ENCODE results near the gene SCRN3. TPM values are rescaled to one million over a fixed set of nuclear protein-coding genes. Genes with fewer than 3 reads are reported as not detected.

Gene SCRN3
- total RNA-seq, 4 donors from 2014 or later = 14.5 to 27.7 (median 20.4) TPM

DNA sequence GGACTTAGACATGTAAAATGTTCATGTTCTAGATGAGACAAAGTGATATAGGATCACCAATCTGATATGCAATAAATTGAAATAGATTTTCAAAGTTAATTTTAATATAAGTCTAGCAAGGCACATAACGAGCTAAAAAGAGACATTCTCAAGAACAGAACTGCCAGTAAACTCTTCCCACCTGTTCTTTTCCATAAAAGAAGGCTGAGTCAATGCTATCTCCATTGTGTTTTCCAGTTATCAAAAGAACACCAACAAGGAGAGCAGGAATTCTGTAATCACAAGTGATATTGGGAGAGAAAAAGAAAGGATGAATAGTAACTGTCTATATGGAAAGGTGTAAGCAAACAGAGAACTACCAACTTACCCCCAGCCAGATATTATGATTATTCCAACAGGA, 65.7 kb downstream of the SCRN3 start:
- H3K4me3 ChIP-seq = no peak overlapping the region
- no peaks in the 10 kb centered on the region for H3K9me3 ChIP-seq
- no peak for DNase-seq (ENCODE audit: extremely low spot score)
- peaks cover 15 to 72% (median 42%) of the 10 kb centered on the region in 4 donors for H3K36me3 ChIP-seq
- WGBS = 77% methylated on average over 1 of the region's 1 CpG
- no peak overlapping the region for H3K27ac ChIP-seq (replicated peaks in 1 of 4)
- intact Hi-C loops (cut with DNase I) = loop anchor here (5.0 kb wide), 1 partner anchor 226 kb away; no protein-coding TSS in a partner anchor
- TF ChIP-seq POLR2AphosphoS5 (IDR thresholded peaks at IDR 0.05) = no peak
- TF ChIP-seq CTCF (IDR thresholded peaks at IDR 0.05) = no peak
- TF ChIP-seq EP300 (IDR thresholded peaks at IDR 0.05) = no peak
- no peak for TF ChIP-seq POLR2A (IDR thresholded peaks at IDR 0.05; ENCODE audit: low read depth)
- no peaks in the 10 kb centered on the region for H3K27me3 ChIP-seq
- peaks cover 0 to 3% (median 0%) of the 10 kb centered on the region in 4 donors for H3K4me1 ChIP-seq

DNA sequence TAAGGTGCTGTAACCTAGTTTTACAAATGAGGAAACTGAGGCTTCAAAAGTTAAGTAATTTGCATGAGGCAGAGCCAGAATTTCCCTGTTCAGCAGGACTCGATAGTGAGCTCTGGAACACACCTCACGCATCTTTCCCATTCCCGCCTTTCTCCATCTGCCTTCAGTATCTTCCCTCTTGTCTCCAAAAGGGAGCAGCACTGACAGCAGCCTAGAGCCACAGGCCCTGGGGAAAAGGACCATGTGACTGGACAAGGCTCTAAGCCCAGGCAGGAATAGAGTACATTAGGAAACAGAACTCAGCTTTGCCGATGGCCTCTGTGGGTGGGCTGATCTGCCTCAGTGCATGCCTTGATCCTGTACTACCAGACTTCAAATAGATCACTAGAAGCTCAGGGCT, 69.8 kb downstream of the SCRN3 start:
- no peak overlapping the region for H3K4me3 ChIP-seq
- H3K27ac ChIP-seq (replicated peaks in 1 of 4) = no peak overlapping the region
- H3K27me3 ChIP-seq = no peaks in the 10 kb centered on the region
- WGBS = 77% methylated on average over 4 of the region's 4 CpGs
- TF ChIP-seq CTCF (IDR thresholded peaks at IDR 0.05) = no peak
- TF ChIP-seq POLR2A (IDR thresholded peaks at IDR 0.05; ENCODE audit: low read depth) = no peak
- TF ChIP-seq EP300 (IDR thresholded peaks at IDR 0.05) = no peak
- TF ChIP-seq POLR2AphosphoS5 (IDR thresholded peaks at IDR 0.05) = no peak
- DNase-seq (ENCODE audit: extremely low spot score) = no peak
- intact Hi-C loops (cut with DNase I) = no loop called here
- H3K36me3 ChIP-seq = peaks cover 0 to 53% (median 18%) of the 10 kb centered on the region in 4 donors
- peaks cover 0 to 3% (median 0%) of the 10 kb centered on the region in 4 donors for H3K4me1 ChIP-seq
- no peaks in the 10 kb centered on the region for H3K9me3 ChIP-seq

GRCh38 chr2:174473796-174474195, 78.3 kb downstream of the SCRN3 start:
- intact Hi-C loops (cut with DNase I) = no loop called here
- TF ChIP-seq POLR2AphosphoS5 (IDR thresholded peaks at IDR 0.05) = no peak
- no peak for TF ChIP-seq POLR2A (IDR thresholded peaks at IDR 0.05; ENCODE audit: low read depth)
- no peak for TF ChIP-seq EP300 (IDR thresholded peaks at IDR 0.05)
- no peak for TF ChIP-seq CTCF (IDR thresholded peaks at IDR 0.05)
- no peak overlapping the region for H3K27ac ChIP-seq (replicated peaks in 1 of 4)

GRCh38 chr2:174477759-174478158, 82.2 kb downstream of the SCRN3 start:
- intact Hi-C loops (cut with DNase I) = loop anchor here (5.0 kb wide), 1 partner anchor 205 kb away; no protein-coding TSS in a partner anchor
- Histone ChIP-seq H3K4me3 (no peak overlapping the region), H3K36me3 (peaks cover 0 to 24% (median 14%) of the 10 kb centered on the region in 4 donors), H3K27ac (replicated peaks in 1 of 4) (no peak overlapping the region), H3K4me1 (no peaks in the 10 kb centered on the region), H3K27me3 (no peaks in the 10 kb centered on the region), H3K9me3 (no peaks in the 10 kb centered on the region)
- DNase-seq (ENCODE audit: extremely low spot score) = no peak
- no peak for TF ChIP-seq POLR2A (IDR thresholded peaks at IDR 0.05; ENCODE audit: low read depth)
- TF ChIP-seq CTCF (IDR thresholded peaks at IDR 0.05) = no peak
- TF ChIP-seq POLR2AphosphoS5 (IDR thresholded peaks at IDR 0.05) = no peak
- TF ChIP-seq EP300 (IDR thresholded peaks at IDR 0.05) = no peak
- 77% methylated on average over 1 of the region's 1 CpG for WGBS

More at GRCh38 chr2:174473796-174474195, 78.3 kb downstream of the SCRN3 start:
- Histone ChIP-seq H3K27me3 (no peaks in the 10 kb centered on the region), H3K36me3 (peaks cover 0 to 13% (median 4%) of the 10 kb centered on the region in 4 donors), H3K9me3 (no peaks in the 10 kb centered on the region), H3K4me3 (no peak overlapping the region), H3K4me1 (no peaks in the 10 kb centered on the region)
- no peak for DNase-seq (ENCODE audit: extremely low spot score)
- 65% methylated on average over 3 of the region's 3 CpGs for WGBS

Other genes with a start within 250 kb of the SCRN3 start
- 10 to 100 TPM; 54.2 to 62.7 (median 60.1) TPM for gene OLA1, start 147.2 kb upstream of the SCRN3 start, total RNA-seq
- not detected for gene SP9, start 60.8 kb upstream of the SCRN3 start, total RNA-seq
- gene GPR155, start 91.3 kb downstream of the SCRN3 start, total RNA-seq = 10 to 100 TPM; 28.8 to 43.2 (median 39.1) TPM
- gene WIPF1, start 202.1 kb downstream of the SCRN3 start, total RNA-seq = 10 to 100 TPM; 31.5 to 61.5 (median 36.3) TPM

All from esophagus muscularis mucosa (tissue), 4 donors.